Neural cell (in vitro differentiated cells): ENCODE data around the gene GSTCD. TPM values are rescaled to one million over a fixed set of nuclear protein-coding genes. Genes with fewer than 3 reads are reported as not detected.
"Not testable (repeated sequence)": the region's sequence is repeated elsewhere in the genome, so short reads cannot be mapped to it uniquely, and the experiment has no call there.

Source experiments
- H2AFZ ChIP-seq: fragments of 200-600, 300-800 bp; sonication (generic), shearing (Covaris generic); 2 replicates; pipeline ENCODE4 v1.6.0; 2014; ENCODE audit warnings: low read depth, mild to moderate bottlenecking, antibody characterized with exemption, low read length, moderate library complexity
- H3F3A ChIP-seq: fragments of 200-600 bp; shearing (Covaris generic); 2 replicates; pipeline ENCODE4 v1.6.1; 2016; ENCODE audit warnings: mild to moderate bottlenecking, moderate library complexity, mixed read lengths, antibody characterized with exemption, low read length; ENCODE audit not compliant: insufficient read depth, poor library complexity, severe bottlenecking
- H3K27ac ChIP-seq: fragments of 200-600, 300-800 bp; sonication (generic), shearing (Covaris generic); 2 replicates; pipeline ENCODE4 v1.5.1; 2014; ENCODE audit warnings: mild to moderate bottlenecking, low read length, moderate library complexity
- H3K27me3 ChIP-seq: fragments of 300-800, 200-600 bp; sonication (generic), shearing (Covaris generic); 2 replicates; pipeline ENCODE4 v1.6.0; 2014; ENCODE audit warnings: mild to moderate bottlenecking, low read depth, low read length, moderate library complexity; ENCODE audit not compliant: insufficient read depth
- H3K36me3 ChIP-seq: fragments of 300-800, 200-600 bp; sonication (generic), shearing (Covaris generic); 2 replicates; pipeline ENCODE4 v1.5.1; 2014; ENCODE audit warnings: mild to moderate bottlenecking, antibody characterized with exemption, low read length, moderate library complexity; ENCODE audit not compliant: insufficient read depth
- H3K4me2 ChIP-seq: fragments of 300-800, 200-600 bp; sonication (generic), shearing (Covaris generic); 2 replicates; pipeline ENCODE4 v1.6.0; 2014; ENCODE audit warnings: mild to moderate bottlenecking, low read length
- H3K4me3 ChIP-seq: fragments of 300-800, 200-600 bp; sonication (generic), shearing (Covaris generic); 2 replicates; pipeline ENCODE4 v1.5.1; 2014; ENCODE audit warnings: mild to moderate bottlenecking, low read length, moderate library complexity
- H3K79me2 ChIP-seq: fragments of 200-600 bp; shearing (Covaris generic); replicated peaks from 2 replicates; pipeline ENCODE4 v1.6.0; 2014; ENCODE audit warnings: mild to moderate bottlenecking, low read length, moderate library complexity; ENCODE audit not compliant: insufficient read depth
- H3K9ac ChIP-seq: fragments of 300-800, 200-600 bp; sonication (generic), shearing (Covaris generic); 2 replicates; pipeline ENCODE4 v1.6.1; 2016; ENCODE audit warnings: mild to moderate bottlenecking, low read length, mixed read lengths
- H3K9me2 ChIP-seq: fragments of 200-600 bp; shearing (Covaris generic); 2 replicates; pipeline ENCODE4 v1.6.1; 2016; ENCODE audit warnings: mild to moderate bottlenecking, low read length, mixed read lengths; ENCODE audit not compliant: insufficient read depth
- H3K9me3 ChIP-seq: fragments of 200-600, 300-800 bp; sonication (generic), shearing (Covaris generic); 2 replicates; pipeline ENCODE4 v1.6.1; 2016; ENCODE audit warnings: mild to moderate bottlenecking, mixed run types, low read length, moderate library complexity, mixed read lengths
- H4K20me1 ChIP-seq: fragments of 200-600 bp; shearing (Covaris generic); 2 replicates; pipeline ENCODE4 v1.6.1; 2016; ENCODE audit warnings: mild to moderate bottlenecking, mixed run types; ENCODE audit not compliant: insufficient read depth
- EP300 ChIP-seq: fragments of 450-650 bp; conservative IDR thresholded peaks from 2 replicates; pipeline ENCODE4 v1.6.1; 2014; ENCODE audit warnings: antibody characterized with exemption, mild to moderate bottlenecking, moderate library complexity; ENCODE audit not compliant: poor library complexity, severe bottlenecking
- EZH2 ChIP-seq: fragments of 200-600, 300-800 bp; shearing (Covaris generic), sonication (generic); IDR thresholded peaks from 2 replicates; pipeline ENCODE4 v1.6.1; 2014; ENCODE audit warnings: antibody characterized with exemption, low read length, borderline replicate concordance, mild to moderate bottlenecking; ENCODE audit not compliant: insufficient read depth, poor library complexity, severe bottlenecking
- MXI1 ChIP-seq: fragments of 450-650 bp; conservative IDR thresholded peaks from 2 replicates; pipeline ENCODE4 v1.6.1; 2014; ENCODE audit warnings: antibody characterized with exemption, mild to moderate bottlenecking; ENCODE audit not compliant: poor library complexity, severe bottlenecking
- POLR2AphosphoS5 ChIP-seq: IDR thresholded peaks from 2 replicates; pipeline ENCODE4 v1.6.1; 2012
- RAD21 ChIP-seq: fragments of 450-650 bp; conservative IDR thresholded peaks from 2 replicates; pipeline ENCODE4 v1.6.1; 2014; ENCODE audit warnings: antibody characterized with exemption, mild to moderate bottlenecking, moderate library complexity
- SMC3 ChIP-seq: fragments of 450-650 bp; conservative IDR thresholded peaks from 2 replicates; pipeline ENCODE4 v1.6.1; 2014; ENCODE audit warnings: antibody characterized with exemption, mild to moderate bottlenecking, moderate library complexity; ENCODE audit not compliant: poor library complexity
- TAF1 ChIP-seq: IDR thresholded peaks from 2 replicates; pipeline ENCODE4 v1.6.1; 2012; ENCODE audit warnings: low read depth
- polyA plus RNA-seq: library from polyadenylated mRNA; depleted of rRNA; stranded (reverse); fragments of >200 nt; gene quantifications from 2 replicates; pipeline ENCODE4 v1.2.3, GENCODE V29; 2014
- TF ChIP-seq, protein P1 (sequence below): IDR thresholded peaks from 2 replicates; pipeline ENCODE4 v1.6.1; 2012; ENCODE audit warnings: borderline replicate concordance
- TF ChIP-seq, protein P2 (sequence below): fragments of 450-650 bp; IDR thresholded peaks from 2 replicates; pipeline ENCODE4 v1.5.1; 2014; ENCODE audit warnings: antibody characterized with exemption, mild to moderate bottlenecking, moderate library complexity; ENCODE audit not compliant: poor library complexity, severe bottlenecking

GSTCD gene
- polyA plus RNA-seq, 1 donor from 2014 or later = 15.1 TPM

DNA sequence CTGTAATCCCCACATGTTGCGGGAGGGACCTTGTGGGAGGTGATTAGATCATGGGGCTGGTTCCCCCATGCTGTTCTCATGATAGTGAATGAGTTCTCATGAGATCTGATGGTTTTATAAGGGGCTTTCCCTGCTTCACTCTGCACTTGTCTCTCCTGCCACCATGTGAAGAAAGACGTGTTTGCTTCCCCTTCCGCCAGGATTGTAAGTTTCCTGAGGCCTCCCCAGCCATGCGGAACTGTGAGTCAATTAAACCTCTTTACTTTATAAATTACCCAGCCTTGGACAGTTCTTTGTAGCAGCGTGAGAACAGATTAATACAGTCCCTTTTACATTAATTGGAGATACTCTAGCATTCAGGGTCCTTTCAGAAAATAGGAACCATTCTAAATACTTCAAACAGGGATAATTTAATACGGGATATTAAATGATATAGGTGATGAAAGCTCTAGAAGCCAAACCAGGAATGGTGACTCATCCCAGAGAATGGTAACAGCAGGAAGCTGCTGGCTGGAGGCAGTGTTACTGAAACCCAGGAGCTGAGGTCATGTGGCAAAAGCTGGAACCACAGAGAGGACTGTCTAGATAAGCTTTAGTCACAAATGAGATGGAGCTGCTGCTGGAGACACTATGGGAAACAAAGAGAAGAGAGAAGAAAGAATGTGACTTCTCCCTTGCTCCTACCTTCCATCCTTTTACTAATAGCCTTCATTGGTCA, 57.3 kb downstream of the GSTCD start:
- TF ChIP-seq TAF1 (no peak), POLR2AphosphoS5 (no peak), RAD21 (no peak), SMC3 (no peak), EP300 (no peak), MXI1 (no peak), EZH2 (no peak)
- TF ChIP-seq, protein P1, sequence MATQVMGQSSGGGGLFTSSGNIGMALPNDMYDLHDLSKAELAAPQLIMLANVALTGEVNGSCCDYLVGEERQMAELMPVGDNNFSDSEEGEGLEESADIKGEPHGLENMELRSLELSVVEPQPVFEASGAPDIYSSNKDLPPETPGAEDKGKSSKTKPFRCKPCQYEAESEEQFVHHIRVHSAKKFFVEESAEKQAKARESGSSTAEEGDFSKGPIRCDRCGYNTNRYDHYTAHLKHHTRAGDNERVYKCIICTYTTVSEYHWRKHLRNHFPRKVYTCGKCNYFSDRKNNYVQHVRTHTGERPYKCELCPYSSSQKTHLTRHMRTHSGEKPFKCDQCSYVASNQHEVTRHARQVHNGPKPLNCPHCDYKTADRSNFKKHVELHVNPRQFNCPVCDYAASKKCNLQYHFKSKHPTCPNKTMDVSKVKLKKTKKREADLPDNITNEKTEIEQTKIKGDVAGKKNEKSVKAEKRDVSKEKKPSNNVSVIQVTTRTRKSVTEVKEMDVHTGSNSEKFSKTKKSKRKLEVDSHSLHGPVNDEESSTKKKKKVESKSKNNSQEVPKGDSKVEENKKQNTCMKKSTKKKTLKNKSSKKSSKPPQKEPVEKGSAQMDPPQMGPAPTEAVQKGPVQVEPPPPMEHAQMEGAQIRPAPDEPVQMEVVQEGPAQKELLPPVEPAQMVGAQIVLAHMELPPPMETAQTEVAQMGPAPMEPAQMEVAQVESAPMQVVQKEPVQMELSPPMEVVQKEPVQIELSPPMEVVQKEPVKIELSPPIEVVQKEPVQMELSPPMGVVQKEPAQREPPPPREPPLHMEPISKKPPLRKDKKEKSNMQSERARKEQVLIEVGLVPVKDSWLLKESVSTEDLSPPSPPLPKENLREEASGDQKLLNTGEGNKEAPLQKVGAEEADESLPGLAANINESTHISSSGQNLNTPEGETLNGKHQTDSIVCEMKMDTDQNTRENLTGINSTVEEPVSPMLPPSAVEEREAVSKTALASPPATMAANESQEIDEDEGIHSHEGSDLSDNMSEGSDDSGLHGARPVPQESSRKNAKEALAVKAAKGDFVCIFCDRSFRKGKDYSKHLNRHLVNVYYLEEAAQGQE = no peak
- TF ChIP-seq, protein P2, sequence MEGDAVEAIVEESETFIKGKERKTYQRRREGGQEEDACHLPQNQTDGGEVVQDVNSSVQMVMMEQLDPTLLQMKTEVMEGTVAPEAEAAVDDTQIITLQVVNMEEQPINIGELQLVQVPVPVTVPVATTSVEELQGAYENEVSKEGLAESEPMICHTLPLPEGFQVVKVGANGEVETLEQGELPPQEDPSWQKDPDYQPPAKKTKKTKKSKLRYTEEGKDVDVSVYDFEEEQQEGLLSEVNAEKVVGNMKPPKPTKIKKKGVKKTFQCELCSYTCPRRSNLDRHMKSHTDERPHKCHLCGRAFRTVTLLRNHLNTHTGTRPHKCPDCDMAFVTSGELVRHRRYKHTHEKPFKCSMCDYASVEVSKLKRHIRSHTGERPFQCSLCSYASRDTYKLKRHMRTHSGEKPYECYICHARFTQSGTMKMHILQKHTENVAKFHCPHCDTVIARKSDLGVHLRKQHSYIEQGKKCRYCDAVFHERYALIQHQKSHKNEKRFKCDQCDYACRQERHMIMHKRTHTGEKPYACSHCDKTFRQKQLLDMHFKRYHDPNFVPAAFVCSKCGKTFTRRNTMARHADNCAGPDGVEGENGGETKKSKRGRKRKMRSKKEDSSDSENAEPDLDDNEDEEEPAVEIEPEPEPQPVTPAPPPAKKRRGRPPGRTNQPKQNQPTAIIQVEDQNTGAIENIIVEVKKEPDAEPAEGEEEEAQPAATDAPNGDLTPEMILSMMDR = no peak
- Histone ChIP-seq H3K4me3 (no peak overlapping the region), H3K9me3 (no peaks in the 10 kb centered on the region), H3K79me2 (no peaks in the 10 kb centered on the region), H3F3A (no peaks in the 10 kb centered on the region), H3K9me2 (no peaks in the 10 kb centered on the region), H3K4me2 (no peak overlapping the region), H2AFZ (no peak overlapping the region), H3K27ac (no peak overlapping the region), H3K36me3 (no peaks in the 10 kb centered on the region), H4K20me1 (no peaks in the 10 kb centered on the region), H3K27me3 (no peaks in the 10 kb centered on the region), H3K9ac (no peak overlapping the region)

DNA sequence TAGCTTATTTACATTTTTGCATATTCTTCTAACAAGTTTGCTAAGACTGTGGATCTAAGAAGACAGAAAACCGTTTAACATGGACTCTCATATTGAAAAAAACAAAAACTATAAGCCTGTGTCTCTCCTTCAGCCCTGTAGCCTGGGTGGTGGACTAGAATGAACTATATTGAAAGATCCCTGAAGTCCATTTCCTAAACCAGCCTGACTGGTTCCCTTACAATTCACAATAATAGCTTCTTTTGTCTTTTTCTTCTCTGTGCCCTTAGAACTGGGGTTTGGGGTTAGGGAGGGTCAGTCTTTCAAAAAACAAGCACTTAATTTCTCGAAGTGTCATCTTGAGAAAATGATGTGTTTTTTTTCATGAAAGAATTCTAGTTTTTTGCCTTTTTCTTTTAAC, 59.0 kb downstream of the GSTCD start:
- Histone ChIP-seq H3K27ac (no peak overlapping the region), H3K9me2 (no peaks in the 10 kb centered on the region), H3F3A (no peaks in the 10 kb centered on the region), H4K20me1 (no peaks in the 10 kb centered on the region), H3K4me2 (no peak overlapping the region), H3K4me3 (no peak overlapping the region), H2AFZ (no peak overlapping the region), H3K9me3 (no peaks in the 10 kb centered on the region), H3K36me3 (no peaks in the 10 kb centered on the region), H3K79me2 (no peaks in the 10 kb centered on the region), H3K27me3 (no peaks in the 10 kb centered on the region), H3K9ac (no peak overlapping the region)
- TF ChIP-seq SMC3 (no peak), MXI1 (no peak), POLR2AphosphoS5 (no peak), EP300 (no peak), TAF1 (no peak), RAD21 (no peak), EZH2 (no peak)
- TF ChIP-seq, protein P1 = no peak
- TF ChIP-seq, protein P2 = no peak

GRCh38 chr4:105770524-105770923, 61.9 kb downstream of the GSTCD start:
- H3K36me3 ChIP-seq, H2AFZ ChIP-seq, H3K4me2 ChIP-seq: not testable (repeated sequence)

More at GRCh38 chr4:105770524-105770923, 61.9 kb downstream of the GSTCD start:
- not testable (repeated sequence) for H4K20me1 ChIP-seq, H3K79me2 ChIP-seq, H3K27ac ChIP-seq, H3K27me3 ChIP-seq, H3K9me2 ChIP-seq, H3K4me3 ChIP-seq, H3F3A ChIP-seq, H3K9ac ChIP-seq, H3K9me3 ChIP-seq
